GM12892 (cell line): Measurements from ENCODE around the gene PRDM15.

ENCODE experiments used
- POLR2AphosphoS5 ChIP-seq: IDR thresholded peaks from 2 replicates; pipeline ENCODE4 v1.6.1; 2011; ENCODE audit warnings: low read depth, low read length, control low read depth
- TAF1 ChIP-seq: IDR thresholded peaks from 2 replicates; pipeline ENCODE4 v1.6.1; 2011; ENCODE audit warnings: low read depth, mild to moderate bottlenecking, control low read depth, low read length, borderline replicate concordance

DNA sequence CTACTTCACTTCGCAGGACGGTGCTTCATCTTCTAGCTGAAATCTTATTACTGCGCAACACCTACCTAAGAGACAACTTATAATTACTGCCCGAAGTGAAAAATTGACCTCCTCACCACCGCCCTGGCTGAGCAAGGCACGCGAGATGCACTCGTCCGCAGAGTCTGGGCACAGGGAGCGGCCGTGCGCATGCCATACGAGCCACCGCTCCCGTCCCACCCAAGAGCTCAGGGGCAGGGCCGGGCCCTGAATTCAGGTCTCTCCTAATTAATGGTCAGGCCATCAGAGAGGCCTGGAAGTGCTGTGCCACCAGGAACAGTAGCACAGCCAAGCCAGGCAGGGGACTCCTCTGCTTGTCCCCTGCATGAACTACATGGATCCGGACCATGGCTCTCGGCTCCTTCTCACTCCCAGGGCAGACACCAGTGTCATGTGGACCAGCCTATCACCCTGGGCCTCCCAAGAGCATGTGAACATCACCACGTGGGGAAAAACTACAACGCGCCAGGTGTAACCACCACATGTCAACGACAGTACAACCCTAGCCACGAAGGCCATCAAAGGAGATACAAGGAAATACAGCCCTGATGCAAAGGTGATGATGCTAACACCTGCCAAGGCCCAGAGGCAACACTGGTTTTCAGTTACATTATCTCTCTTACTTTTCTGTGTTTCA lies 123.7 kb downstream of the PRDM15 start:
- TF ChIP-seq TAF1 (no peak), POLR2AphosphoS5 (no peak)
